ENCODE results near the gene AGMAT. TPM values are rescaled to one million over a fixed set of nuclear protein-coding genes. Genes with fewer than 3 reads are reported as not detected.

The AGMAT gene
- total and polyA plus RNA-seq, 5 experiments from 2014 or later, result 9.0 to 15.5 (median 11.3) TPM

DNA sequence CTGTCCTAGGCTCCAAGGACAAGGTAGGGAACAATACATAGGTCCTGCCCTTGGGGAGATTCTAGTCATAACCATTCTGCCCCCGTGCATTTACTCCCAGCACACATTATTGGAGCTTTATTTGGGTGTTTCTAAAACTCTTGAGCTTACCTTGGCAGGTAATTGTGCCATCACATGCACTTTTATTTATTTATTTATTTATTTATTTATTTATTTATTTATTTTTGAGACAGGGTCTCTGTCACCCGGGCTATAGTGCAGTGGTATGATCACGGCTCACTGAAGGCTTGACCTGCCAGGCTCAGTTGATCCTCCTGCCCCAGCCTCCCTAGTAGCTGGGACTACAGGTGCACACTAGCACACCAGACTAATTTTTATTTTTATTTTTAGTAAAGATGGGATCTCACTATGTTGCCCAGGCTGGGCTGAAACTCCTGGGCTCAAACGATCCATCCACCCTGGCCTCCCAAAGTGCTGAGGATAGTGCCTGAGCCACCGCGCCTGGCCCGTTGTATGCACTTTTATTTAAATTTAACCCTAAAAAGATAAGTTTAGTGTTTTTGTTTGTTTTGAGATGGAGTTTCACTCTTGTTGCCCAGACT lies 9.2 kb downstream of the AGMAT start:
- H3K27ac Mint-ChIP-seq, result peak overlapping the region in 6 of 10 donors; percentile 8 to 85 (median 61)
- H3K9me3 Mint-ChIP-seq, result no peaks in the 10 kb centered on the region
- POLR2A ChIA-PET, result interaction anchor here (0.6 to 2.3 kb wide), 3 partner anchors 11 to 249 kb away, joined by 3 to 5 read pairs (median 4); partner anchors contain the start of gene DNAJC16
- no peak for DNase-seq
- H3K36me3 Mint-ChIP-seq, result peaks cover 0 to 41% (median 16%) of the 10 kb centered on the region in 3 donors
- no peak overlapping the region for H3K4me3 Mint-ChIP-seq
- peaks cover 16 to 48% (median 38%) of the 10 kb centered on the region in 4 donors for H3K4me1 Mint-ChIP-seq
- ATAC-seq, result no peak
- no peaks in the 10 kb centered on the region for H3K27me3 Mint-ChIP-seq

DNA sequence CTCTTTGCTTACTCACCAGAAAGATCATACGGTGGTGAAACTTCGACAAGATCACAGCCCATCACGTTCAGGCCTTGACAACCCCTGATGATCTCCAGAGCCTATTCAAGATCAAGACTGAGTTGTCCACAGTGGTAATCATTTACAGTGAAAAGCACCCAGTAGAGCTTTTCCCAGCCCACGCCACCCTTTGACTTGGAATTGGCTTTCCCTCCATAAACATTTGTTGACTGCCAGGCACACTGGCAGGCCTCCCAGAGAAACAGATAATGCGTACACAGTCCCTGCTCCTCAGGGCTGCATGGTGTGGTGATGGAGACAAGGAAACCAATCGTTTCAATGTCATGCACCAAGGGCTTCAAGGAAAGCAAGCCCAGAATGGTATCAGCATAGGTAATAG lies 10.1 kb downstream of the AGMAT start:
- Mint-ChIP-seq H3K36me3 (peaks cover 0 to 49% (median 16%) of the 10 kb centered on the region in 3 donors), H3K27ac (peak overlapping the region in 8 of 10 donors; percentile 25 to 92 (median 66)), H3K9me3 (no peaks in the 10 kb centered on the region), H3K4me1 (peaks cover 14 to 40% (median 30%) of the 10 kb centered on the region in 4 donors), H3K4me3 (peak overlapping the region in 1 of 10 donors; percentile 14), H3K27me3 (no peaks in the 10 kb centered on the region)
- no peak for DNase-seq
- no peak for ATAC-seq
- POLR2A ChIA-PET, result interaction anchor here (0.7 to 2.3 kb wide), 2 partner anchors 48 to 134 kb away, joined by 5 read pairs; partner anchors contain the start of gene DNAJC16

DNA sequence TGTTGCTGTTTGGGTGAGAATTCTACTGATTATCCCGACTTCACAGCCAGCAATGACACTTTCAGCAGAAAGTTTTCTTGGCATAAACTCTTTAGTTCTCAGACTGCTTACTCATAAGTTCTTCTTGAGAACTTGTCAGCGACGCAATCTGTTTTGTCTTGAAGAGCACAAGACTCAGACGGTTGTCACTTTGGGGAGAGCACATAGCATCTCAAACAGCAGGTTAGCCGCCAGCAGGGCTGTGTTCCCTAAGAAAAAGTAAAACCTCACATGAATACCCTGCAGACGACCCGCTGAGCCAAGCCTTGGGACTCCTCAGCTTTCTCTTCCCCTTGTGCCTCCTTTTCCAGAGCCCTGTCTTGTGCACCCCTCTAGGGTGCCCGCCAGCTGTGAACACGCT lies 11.4 kb downstream of the AGMAT start:
- no peak for ATAC-seq
- DNase-seq, result no peak
- Mint-ChIP-seq H3K4me1 (peaks cover under 1 to 27% (median 18%) of the 10 kb centered on the region in 4 donors), H3K4me3 (no peak overlapping the region), H3K27me3 (no peaks in the 10 kb centered on the region), H3K36me3 (peaks cover 0 to 56% (median 23%) of the 10 kb centered on the region in 3 donors), H3K27ac (peak overlapping the region in 4 of 10 donors; percentile 19 to 63 (median 46)), H3K9me3 (no peaks in the 10 kb centered on the region)
- POLR2A ChIA-PET, result interaction anchor here (0.7 kb wide), 1 partner anchor 389 kb away, joined by 5 read pairs; no protein-coding TSS in a partner anchor

DNA sequence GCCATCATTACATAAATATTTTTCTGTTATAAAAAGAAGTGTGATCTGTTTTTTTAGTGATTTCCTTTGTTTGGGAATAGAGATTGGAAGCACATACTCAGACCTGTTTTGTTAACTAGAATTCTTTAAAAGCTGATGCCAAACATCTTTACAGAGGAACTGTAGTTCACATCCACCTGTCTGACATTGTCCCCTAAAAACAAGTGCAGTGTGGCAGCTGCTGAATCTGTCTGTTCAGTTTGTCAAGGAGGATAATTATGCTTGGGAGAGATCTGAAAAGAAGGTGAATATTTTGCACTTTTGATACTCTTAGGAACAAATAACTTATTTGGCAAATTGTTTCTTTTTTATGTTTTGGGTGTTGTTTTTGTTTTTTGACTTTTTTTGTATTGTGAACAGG lies 13.6 kb downstream of the AGMAT start:
- peak overlapping the region in 9 of 10 donors; percentile 30 to 89 (median 72) for H3K27ac Mint-ChIP-seq
- H3K27me3 Mint-ChIP-seq, result no peaks in the 10 kb centered on the region
- ATAC-seq (no peak), DNase-seq (no peak)
- H3K4me3 Mint-ChIP-seq, result no peak overlapping the region
- H3K9me3 Mint-ChIP-seq, result no peaks in the 10 kb centered on the region
- peaks cover 0 to 16% (median 2%) of the 10 kb centered on the region in 4 donors for H3K4me1 Mint-ChIP-seq
- POLR2A ChIA-PET, result interaction anchor here (0.7 to 1.0 kb wide), 3 partner anchors 8 to 56 kb away, joined by 3 to 4 read pairs (median 3); no protein-coding TSS in a partner anchor
- peaks cover 0 to 75% (median 23%) of the 10 kb centered on the region in 3 donors for H3K36me3 Mint-ChIP-seq

DNA sequence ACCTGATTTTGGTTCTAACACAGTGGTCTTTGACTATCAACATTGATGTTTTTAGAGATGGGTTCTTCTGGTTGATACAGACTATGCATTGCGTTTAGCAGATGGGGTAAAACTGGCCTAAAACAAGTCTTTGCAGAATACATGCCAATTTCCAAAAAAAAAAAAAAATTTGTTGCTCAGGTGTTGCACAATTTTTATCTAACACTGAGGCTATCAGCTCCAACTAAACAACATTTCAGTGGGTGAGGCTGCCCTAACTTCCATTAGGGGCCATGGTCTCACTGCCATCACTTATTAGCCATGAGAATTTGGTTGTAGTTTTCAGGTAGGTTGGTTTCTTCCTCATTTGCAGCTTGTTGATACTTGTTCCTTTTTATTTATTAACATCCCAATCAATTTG lies 14.0 kb downstream of the AGMAT start:
- no peak overlapping the region for H3K4me3 Mint-ChIP-seq
- H3K36me3 Mint-ChIP-seq, result peaks cover 0 to 79% (median 25%) of the 10 kb centered on the region in 3 donors
- no peak for DNase-seq
- H3K27ac Mint-ChIP-seq, result peak overlapping the region in 8 of 10 donors; percentile 21 to 84 (median 60)
- no peaks in the 10 kb centered on the region for H3K27me3 Mint-ChIP-seq
- POLR2A ChIA-PET, result interaction anchor here (0.7 to 1.0 kb wide), 3 partner anchors 8 to 56 kb away, joined by 3 to 4 read pairs (median 3); no protein-coding TSS in a partner anchor
- H3K9me3 Mint-ChIP-seq, result no peaks in the 10 kb centered on the region
- H3K4me1 Mint-ChIP-seq, result peaks cover 0 to 16% (median 2%) of the 10 kb centered on the region in 4 donors
- no peak for ATAC-seq

DNA sequence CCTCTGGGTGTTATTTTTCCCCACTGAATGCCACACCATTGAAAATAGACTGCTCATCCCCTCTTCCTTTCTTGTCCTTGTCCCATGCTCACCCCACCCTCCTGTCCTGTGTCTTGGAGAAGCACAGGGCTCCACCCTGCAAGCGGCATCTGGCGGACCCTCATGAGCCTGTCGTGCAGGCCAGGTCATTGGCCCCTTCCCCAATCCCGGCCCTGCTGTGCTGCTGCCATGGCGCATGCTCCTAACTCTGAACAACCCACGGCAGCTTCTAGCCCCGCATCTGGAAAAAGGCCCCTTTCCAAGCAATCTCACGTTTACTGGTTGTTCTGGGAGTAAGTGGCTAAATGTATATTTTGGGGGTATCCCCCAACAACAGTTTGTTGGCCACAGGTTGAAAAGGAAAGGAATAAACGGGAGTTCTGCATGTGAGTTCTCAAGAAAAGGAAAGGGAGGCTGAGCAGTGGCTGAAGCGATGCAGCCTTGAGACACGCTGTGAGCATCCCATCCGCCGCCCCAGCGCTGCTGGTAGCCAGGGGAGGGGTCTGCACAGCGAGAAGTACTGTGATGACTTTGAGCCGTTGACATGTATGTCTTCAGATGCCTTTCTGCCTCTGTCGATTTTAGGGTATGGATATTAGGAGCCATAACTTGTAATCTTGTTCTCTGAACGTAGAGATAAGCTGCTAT lies 16.3 kb downstream of the AGMAT start:
- DNase-seq (no peak), ATAC-seq (no peak)
- H3K9me3 Mint-ChIP-seq, result no peaks in the 10 kb centered on the region
- H3K36me3 Mint-ChIP-seq, result peaks cover 4 to 85% (median 27%) of the 10 kb centered on the region in 3 donors
- H3K4me3 Mint-ChIP-seq, result no peak overlapping the region
- peak overlapping the region in 6 of 10 donors; percentile 20 to 86 (median 45) for H3K27ac Mint-ChIP-seq
- POLR2A ChIA-PET, result interaction anchor here (0.6 kb wide), 2 partner anchors 17 to 40 kb away, joined by 3 to 4 read pairs; no protein-coding TSS in a partner anchor
- H3K27me3 Mint-ChIP-seq, result no peaks in the 10 kb centered on the region
- H3K4me1 Mint-ChIP-seq, result peaks cover 0 to 24% (median 1%) of the 10 kb centered on the region in 4 donors

DNA sequence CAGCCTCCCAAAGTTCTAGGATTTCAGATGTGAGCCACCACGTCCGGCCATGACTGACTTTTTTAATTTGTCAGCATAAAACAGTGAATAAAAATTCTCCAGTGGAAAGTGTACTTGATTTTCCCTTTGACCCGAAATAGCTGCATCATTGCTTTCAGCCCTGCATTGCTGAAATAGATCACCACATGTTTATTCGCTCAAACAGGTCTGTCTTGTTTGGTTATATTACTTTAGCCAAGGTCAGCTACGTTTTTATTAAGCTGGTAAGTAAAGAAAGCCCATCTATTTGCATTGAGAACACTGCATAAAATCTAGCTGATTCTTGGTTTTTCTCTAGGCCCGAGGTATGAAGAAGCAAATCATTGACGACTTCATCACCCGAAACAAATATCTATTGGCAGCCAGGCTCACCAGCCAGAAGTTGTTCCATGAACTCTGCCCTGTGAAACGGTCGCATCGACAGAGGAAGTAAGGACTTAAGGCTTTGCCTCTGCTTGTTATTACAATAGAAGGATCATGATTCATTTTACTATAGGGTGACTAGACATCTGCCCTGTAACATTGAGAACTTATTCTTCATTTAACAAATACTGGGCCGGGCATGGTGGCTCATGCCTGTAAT lies 25.6 kb downstream of the AGMAT start:
- no peak for ATAC-seq
- no peaks in the 10 kb centered on the region for H3K27me3 Mint-ChIP-seq

DNA sequence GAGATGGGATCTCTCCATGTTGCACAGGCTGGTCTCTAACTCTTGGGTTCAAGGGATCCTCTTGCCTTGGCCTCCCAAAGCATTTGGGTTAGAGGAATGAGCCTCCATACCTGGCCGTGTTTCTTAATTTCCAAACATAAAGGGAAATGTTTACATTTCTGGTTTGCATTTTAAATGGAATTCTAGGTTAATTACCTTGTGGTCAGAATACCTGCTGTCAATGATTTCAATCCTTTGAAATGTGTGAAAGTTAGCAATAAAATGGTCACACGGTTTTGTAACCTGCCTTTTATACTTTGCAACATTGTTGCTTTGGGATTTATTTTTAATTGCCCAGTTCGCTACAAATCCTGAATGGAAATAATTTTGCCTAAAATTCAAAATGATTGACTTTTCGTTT lies 26.3 kb downstream of the AGMAT start:
- Mint-ChIP-seq H3K27ac (peak overlapping the region in 2 of 10 donors; percentile 31 to 38), H3K4me3 (no peak overlapping the region)
- POLR2A ChIA-PET, result no interaction called here

More for the DNA sequence above, 25.6 kb downstream of the AGMAT start:
- POLR2A ChIA-PET, result no interaction called here
- Mint-ChIP-seq H3K9me3 (no peaks in the 10 kb centered on the region), H3K4me1 (peaks cover 0 to 7% (median 0%) of the 10 kb centered on the region in 4 donors), H3K27ac (peak overlapping the region in 1 of 10 donors; percentile 61), H3K4me3 (no peak overlapping the region), H3K36me3 (peaks cover 7 to 62% (median 29%) of the 10 kb centered on the region in 3 donors)
- DNase-seq, result no peak

DNA sequence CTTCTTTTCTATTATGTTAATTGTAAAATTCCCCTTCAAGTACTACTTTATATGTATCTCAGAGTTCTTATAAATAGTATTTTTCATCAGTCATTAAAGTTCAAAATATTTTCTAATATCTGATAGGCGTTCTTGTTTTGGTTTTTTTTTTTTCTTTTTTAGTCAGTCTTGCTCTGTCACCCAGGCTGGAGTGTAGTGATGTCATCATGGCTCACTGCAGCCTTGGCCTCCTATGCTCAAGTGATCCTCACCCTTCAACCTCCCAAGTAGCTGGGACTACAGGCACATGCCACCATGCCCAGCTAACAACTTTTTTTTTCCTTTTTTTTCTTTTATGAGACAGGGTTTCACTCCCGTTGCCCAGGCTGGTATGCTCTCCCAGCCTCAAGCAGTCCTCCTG lies 27.3 kb downstream of the AGMAT start:
- Mint-ChIP-seq H3K27me3 (no peaks in the 10 kb centered on the region), H3K27ac (peak overlapping the region in 2 of 10 donors; percentile 31 to 32), H3K36me3 (peaks cover 4 to 51% (median 21%) of the 10 kb centered on the region in 3 donors), H3K4me3 (no peak overlapping the region), H3K9me3 (no peaks in the 10 kb centered on the region), H3K4me1 (no peaks in the 10 kb centered on the region)
- ATAC-seq (no peak), DNase-seq (no peak)
- POLR2A ChIA-PET, result no interaction called here

More for the DNA sequence above, 26.3 kb downstream of the AGMAT start:
- Mint-ChIP-seq H3K36me3 (peaks cover 4 to 56% (median 25%) of the 10 kb centered on the region in 3 donors), H3K9me3 (no peaks in the 10 kb centered on the region), H3K4me1 (no peaks in the 10 kb centered on the region), H3K27me3 (no peaks in the 10 kb centered on the region)
- ATAC-seq (no peak), DNase-seq (no peak)

DNA sequence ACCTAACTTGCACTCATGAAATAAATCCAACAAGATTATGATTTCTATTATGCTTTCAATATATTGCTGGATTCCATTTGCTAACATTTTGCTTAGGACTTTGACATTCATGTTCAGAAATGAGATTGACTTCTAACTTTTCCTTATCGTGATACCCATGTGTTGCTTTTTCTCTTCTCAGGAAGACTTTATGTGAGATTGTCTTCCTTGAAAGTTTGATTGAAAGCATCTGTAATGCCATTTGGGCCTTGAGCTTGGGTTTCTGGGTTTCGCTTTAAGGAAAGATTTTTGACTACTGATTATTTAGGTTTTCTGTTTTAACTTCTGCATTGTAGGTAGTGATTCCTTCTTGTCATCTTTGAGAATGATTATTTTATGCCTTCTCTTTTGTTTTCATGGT lies 27.8 kb downstream of the AGMAT start:
- peaks cover 4 to 45% (median 17%) of the 10 kb centered on the region in 3 donors for H3K36me3 Mint-ChIP-seq
- H3K27ac Mint-ChIP-seq, result peak overlapping the region in 2 of 10 donors; percentile 28 to 39
- no peak overlapping the region for H3K4me3 Mint-ChIP-seq
- no peaks in the 10 kb centered on the region for H3K27me3 Mint-ChIP-seq
- H3K4me1 Mint-ChIP-seq, result no peaks in the 10 kb centered on the region
- DNase-seq (no peak), ATAC-seq (no peak)
- POLR2A ChIA-PET, result no interaction called here
- H3K9me3 Mint-ChIP-seq, result no peaks in the 10 kb centered on the region

DNA sequence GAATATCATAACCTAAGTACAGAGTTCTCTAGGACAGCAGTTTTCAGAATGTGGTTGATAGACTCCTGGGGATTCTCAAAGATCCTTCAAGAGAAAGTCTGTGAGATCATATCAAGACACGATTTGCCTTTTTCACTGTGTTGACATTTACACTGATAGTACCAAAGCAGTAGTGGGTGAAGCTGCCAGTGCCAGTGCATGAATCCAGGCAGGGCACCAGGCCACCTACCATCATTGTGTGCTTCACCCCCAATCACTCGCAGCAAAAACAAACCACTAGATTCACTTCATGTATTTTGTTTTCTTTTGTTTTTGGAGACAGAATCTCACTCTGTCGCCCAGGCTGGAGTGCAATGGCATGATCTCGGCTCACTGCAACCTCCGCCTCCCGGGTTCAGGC lies 34.3 kb downstream of the AGMAT start:
- ATAC-seq (no peak), DNase-seq (no peak)
- Mint-ChIP-seq H3K4me1 (peaks cover 0 to 3% (median 0%) of the 10 kb centered on the region in 4 donors), H3K27ac (peak overlapping the region in 4 of 10 donors; percentile 1 to 65 (median 54)), H3K36me3 (peaks cover 5 to 56% (median 11%) of the 10 kb centered on the region in 3 donors), H3K9me3 (no peaks in the 10 kb centered on the region), H3K4me3 (no peak overlapping the region), H3K27me3 (no peaks in the 10 kb centered on the region)
- POLR2A ChIA-PET, result no interaction called here

DNA sequence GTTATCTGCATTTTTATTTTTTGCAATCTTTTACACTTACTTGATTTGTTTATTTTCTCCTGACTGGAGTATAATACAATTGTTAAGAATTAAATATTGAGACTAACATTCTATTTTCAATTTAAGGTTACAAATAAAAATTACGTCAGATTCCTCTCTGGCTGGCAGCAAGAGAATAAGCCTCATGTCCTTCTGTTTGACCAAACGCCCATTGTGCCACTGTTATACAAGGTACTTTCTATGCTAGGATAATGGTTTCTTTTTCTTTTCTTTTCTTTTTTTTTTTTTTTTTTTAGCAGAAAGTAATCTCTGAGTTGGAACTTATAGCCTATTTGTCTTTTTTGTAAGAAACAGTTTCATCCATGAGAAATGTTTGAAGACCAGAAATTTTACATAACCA lies 38.2 kb downstream of the AGMAT start:
- H3K4me3 Mint-ChIP-seq, result no peak overlapping the region
- H3K27me3 Mint-ChIP-seq, result no peaks in the 10 kb centered on the region
- H3K36me3 Mint-ChIP-seq, result peaks cover 5 to 88% (median 12%) of the 10 kb centered on the region in 3 donors
- DNase-seq, result no peak
- peaks cover 0 to 7% (median 2%) of the 10 kb centered on the region in 4 donors for H3K4me1 Mint-ChIP-seq
- no peak for ATAC-seq
- POLR2A ChIA-PET, result no interaction called here
- no peak overlapping the region for H3K27ac Mint-ChIP-seq
- H3K9me3 Mint-ChIP-seq, result no peaks in the 10 kb centered on the region
